Neural crest cell (in vitro differentiated cells): ENCODE measurements around the gene GTPBP1. TPM values are rescaled to one million over a fixed set of nuclear protein-coding genes. Genes with fewer than 3 reads are reported as not detected.
A peak's percentile ranks its signal among the peaks of the same experiment; 100 is the strongest.

ENCODE experiments used
- DNase-seq: peaks from one replicate; pipeline ENCODE4 v3.0.0; 2021; ENCODE audit warnings: low read depth, mixed read lengths, low spot score
- H3K27ac Mint-ChIP-seq: one replicate; pipeline ENCODE4 v1.8.0; 2021; ENCODE audit warnings: mild to moderate bottlenecking, mixed read lengths; ENCODE audit not compliant: unreplicated experiment
- H3K27me3 Mint-ChIP-seq: 2 replicates; pipeline ENCODE4 v1.8.0; 2021; ENCODE audit warnings: low read depth, mild to moderate bottlenecking, mixed read lengths
- H3K36me3 Mint-ChIP-seq: 2 replicates; pipeline ENCODE4 v1.8.0; 2021; ENCODE audit warnings: low read depth, mild to moderate bottlenecking, mixed read lengths
- H3K4me1 Mint-ChIP-seq: 2 replicates; pipeline ENCODE4 v1.8.0; 2021; ENCODE audit warnings: mixed read lengths
- H3K4me3 Mint-ChIP-seq: one replicate; pipeline ENCODE4 v1.8.0; 2021; ENCODE audit warnings: mild to moderate bottlenecking, mixed read lengths
- H3K9me3 Mint-ChIP-seq: 2 replicates; pipeline ENCODE4 v1.8.0; 2021; ENCODE audit warnings: mixed read lengths
- CTCF ChIP-seq: fragments of 200-600 bp; sonication (generic); conservative IDR thresholded peaks from 2 replicates; pipeline ENCODE4 v1.5.0; 2021; ENCODE audit warnings: antibody characterized with exemption, mild to moderate bottlenecking
- total RNA-seq: library from RNA; stranded (reverse); gene quantifications from 2 replicates; pipeline ENCODE4 v1.2.1, GENCODE V29; 2021

GTPBP1 gene
- total RNA-seq, 1 donor from 2014 or later: 73.3 TPM

GRCh38 chr22:38731703-38732161 lies 26.0 kb downstream of the GTPBP1 start:
- H3K27ac Mint-ChIP-seq: no peak overlapping the region
- no peak for TF ChIP-seq CTCF
- no peak for DNase-seq
- no peaks in the 10 kb centered on the region for H3K9me3 Mint-ChIP-seq
- no peaks in the 10 kb centered on the region for H3K27me3 Mint-ChIP-seq
- no peak overlapping the region for H3K4me3 Mint-ChIP-seq
- no peaks in the 10 kb centered on the region for H3K4me1 Mint-ChIP-seq
- peaks cover 4% of the 10 kb centered on the region for H3K36me3 Mint-ChIP-seq

GRCh38 chr22:38732251-38732815 lies 26.6 kb downstream of the GTPBP1 start:
- DNase-seq: no peak
- H3K4me1 Mint-ChIP-seq: no peaks in the 10 kb centered on the region
- no peak for TF ChIP-seq CTCF
- H3K36me3 Mint-ChIP-seq: peaks cover 7% of the 10 kb centered on the region
- H3K27me3 Mint-ChIP-seq: no peaks in the 10 kb centered on the region
- H3K9me3 Mint-ChIP-seq: no peaks in the 10 kb centered on the region
- H3K27ac Mint-ChIP-seq: no peak overlapping the region
- no peak overlapping the region for H3K4me3 Mint-ChIP-seq

GRCh38 chr22:38733329-38733723 lies 27.6 kb downstream of the GTPBP1 start:
- no peaks in the 10 kb centered on the region for H3K4me1 Mint-ChIP-seq
- peaks cover 9% of the 10 kb centered on the region for H3K36me3 Mint-ChIP-seq
- H3K9me3 Mint-ChIP-seq: no peaks in the 10 kb centered on the region
- H3K27ac Mint-ChIP-seq: no peak overlapping the region
- DNase-seq: peak; percentile 49
- H3K27me3 Mint-ChIP-seq: no peaks in the 10 kb centered on the region
- peak; percentile 82 for TF ChIP-seq CTCF
- peak overlapping the region; percentile 54 for H3K4me3 Mint-ChIP-seq

GRCh38 chr22:38733724-38734381 lies 28.1 kb downstream of the GTPBP1 start:
- no peak for DNase-seq
- Mint-ChIP-seq H3K9me3 (no peaks in the 10 kb centered on the region), H3K27ac (no peak overlapping the region), H3K4me1 (no peaks in the 10 kb centered on the region), H3K27me3 (no peaks in the 10 kb centered on the region), H3K36me3 (peaks cover 9% of the 10 kb centered on the region), H3K4me3 (no peak overlapping the region)
- no peak for TF ChIP-seq CTCF

- H3K4me3 Mint-ChIP-seq: peak overlapping the region; percentile 51
- H3K4me1 Mint-ChIP-seq: no peaks in the 10 kb centered on the region
- H3K36me3 Mint-ChIP-seq: peaks cover 9% of the 10 kb centered on the region
- H3K9me3 Mint-ChIP-seq: no peaks in the 10 kb centered on the region
- no peak for DNase-seq
- no peak overlapping the region for H3K27ac Mint-ChIP-seq
- TF ChIP-seq CTCF: no peak
- no peaks in the 10 kb centered on the region for H3K27me3 Mint-ChIP-seq
These were observed 28.8 kb downstream of the GTPBP1 start for GRCh38 chr22:38734421-38735100.
